ENCODE data around the gene PARP4.
"Not testable (repeated sequence)": the region's sequence is repeated elsewhere in the genome, so short reads cannot be mapped to it uniquely, and the experiment has no call there.

PARP4 gene

DNA sequence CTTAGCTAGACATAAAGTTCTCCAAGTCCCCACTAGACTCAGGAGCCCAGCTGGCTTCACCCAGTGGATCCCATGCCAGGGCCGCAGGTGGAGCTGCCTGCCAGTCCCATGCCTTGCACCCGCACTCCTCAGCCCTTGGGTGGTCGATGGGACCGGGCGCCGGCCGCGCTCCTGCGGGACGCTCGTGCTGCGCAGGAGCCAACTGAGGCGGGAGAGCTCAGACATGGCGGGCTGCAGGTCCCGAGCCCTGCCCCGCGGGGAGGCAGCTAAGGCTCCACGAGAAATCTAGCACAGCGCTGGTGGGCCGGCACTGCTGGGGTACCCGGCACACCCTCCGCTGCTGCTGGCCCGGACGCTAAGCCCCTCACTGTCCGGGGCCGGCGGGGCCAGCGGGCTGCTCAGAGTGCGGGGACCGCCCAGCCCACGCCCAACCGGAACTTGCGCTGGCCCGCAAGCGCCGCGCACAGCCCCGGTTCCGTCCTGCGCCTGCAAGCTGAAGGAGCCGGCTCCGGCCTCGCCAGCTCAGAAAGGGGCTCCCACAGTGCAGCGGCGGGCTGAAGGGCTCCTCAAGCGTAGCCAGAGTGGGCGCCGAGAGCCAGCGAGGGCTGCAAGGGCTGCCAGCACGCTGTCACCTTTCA, 5.8 kb downstream of the PARP4 start:
- H3K4me2 ChIP-seq, result no peak overlapping the region
- H3K9me3 ChIP-seq, result peaks cover 20% of the 10 kb centered on the region
- H3K4me3 ChIP-seq, result no peak overlapping the region
- no peaks in the 10 kb centered on the region for H3K27me3 ChIP-seq
- no peak overlapping the region for H3K9ac ChIP-seq
- H4K20me1 ChIP-seq, result peaks cover 90% of the 10 kb centered on the region
- no peak overlapping the region for H3K27ac ChIP-seq
- TF ChIP-seq Cebpa-rat (IDR thresholded peaks at IDR 0.05), result no peak
- H3K36me3 ChIP-seq, result peaks cover 55% of the 10 kb centered on the region
- peaks cover 14% of the 10 kb centered on the region for H3K4me1 ChIP-seq

DNA sequence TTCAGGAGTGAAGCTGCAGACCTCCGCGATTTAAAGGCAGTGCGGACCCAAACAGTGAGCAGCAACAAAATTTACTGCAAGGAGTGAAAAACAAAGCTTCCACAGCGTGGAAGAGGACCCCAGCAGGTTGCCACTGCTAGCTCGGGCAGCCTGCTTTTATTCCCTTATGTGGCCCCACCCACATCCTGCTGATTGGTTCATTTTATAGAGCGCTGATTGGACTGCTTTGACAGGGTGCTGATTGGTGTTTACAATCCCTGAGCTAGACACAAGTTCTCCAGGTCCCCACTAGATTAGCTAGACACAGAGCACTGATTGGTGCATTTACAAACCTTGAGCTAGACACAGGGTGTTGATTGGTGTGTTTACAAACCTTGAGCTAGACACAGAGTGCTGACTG, 6.3 kb downstream of the PARP4 start:
- not testable (repeated sequence) for H3K27ac ChIP-seq, H3K9ac ChIP-seq, H3K4me3 ChIP-seq, H3K27me3 ChIP-seq, H3K4me2 ChIP-seq
- H4K20me1 ChIP-seq, result peaks cover 86% of the 10 kb centered on the region
- H3K9me3 ChIP-seq, result peaks cover 20% of the 10 kb centered on the region
- peaks cover 13% of the 10 kb centered on the region for H3K4me1 ChIP-seq
- H3K36me3 ChIP-seq, result peaks cover 59% of the 10 kb centered on the region

- H3K9ac ChIP-seq, result no peak overlapping the region
- no peak overlapping the region for H3K27ac ChIP-seq
- H4K20me1 ChIP-seq, result peaks cover 85% of the 10 kb centered on the region
- H3K4me3 ChIP-seq, result no peak overlapping the region
- peaks cover 20% of the 10 kb centered on the region for H3K9me3 ChIP-seq
- H3K27me3 ChIP-seq, result no peaks in the 10 kb centered on the region
- no peak for TF ChIP-seq Cebpa-rat (IDR thresholded peaks at IDR 0.05)
- peaks cover 8% of the 10 kb centered on the region for H3K4me1 ChIP-seq
- H3K36me3 ChIP-seq, result peaks cover 64% of the 10 kb centered on the region
- H3K4me2 ChIP-seq, result no peak overlapping the region
Measured at GRCh38 chr13:24505756-24506155, 6.8 kb downstream of the PARP4 start.

- H3K9ac ChIP-seq, result no peak overlapping the region
- H3K9me3 ChIP-seq, result peaks cover 20% of the 10 kb centered on the region
- no peaks in the 10 kb centered on the region for H3K27me3 ChIP-seq
- H3K27ac ChIP-seq, result no peak overlapping the region
- TF ChIP-seq Cebpa-rat (IDR thresholded peaks at IDR 0.05), result no peak
- no peak overlapping the region for H3K4me2 ChIP-seq
- H3K36me3 ChIP-seq, result peaks cover 69% of the 10 kb centered on the region
- no peak overlapping the region for H3K4me3 ChIP-seq
- H3K4me1 ChIP-seq, result peaks cover 3% of the 10 kb centered on the region
- peaks cover 85% of the 10 kb centered on the region for H4K20me1 ChIP-seq
Measured at GRCh38 chr13:24505256-24505655, 7.3 kb downstream of the PARP4 start.

DNA sequence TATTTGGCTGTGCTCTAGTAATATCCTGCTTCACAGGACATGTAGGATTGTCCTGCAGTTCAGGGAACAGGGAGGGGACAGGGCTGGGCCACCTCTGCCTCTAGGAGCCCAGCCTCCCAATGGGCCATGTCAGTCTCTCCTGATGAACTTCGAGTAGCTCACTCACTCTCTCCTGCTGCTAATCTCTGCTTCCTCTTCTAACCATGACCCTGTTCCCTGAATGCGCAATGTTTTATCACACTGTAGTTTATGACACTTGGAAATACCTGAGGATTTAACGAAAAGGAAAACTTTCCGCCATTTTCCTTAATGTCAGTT, 9.2 kb downstream of the PARP4 start:
- TF ChIP-seq Cebpa-rat (IDR thresholded peaks at IDR 0.05), result no peak
- Histone ChIP-seq H3K4me1 (no peaks in the 10 kb centered on the region), H3K36me3 (peaks cover 73% of the 10 kb centered on the region), H3K9me3 (peaks cover 20% of the 10 kb centered on the region), H3K4me3 (no peak overlapping the region), H3K27ac (no peak overlapping the region), H4K20me1 (peaks cover 75% of the 10 kb centered on the region), H3K4me2 (no peak overlapping the region), H3K27me3 (no peaks in the 10 kb centered on the region), H3K9ac (no peak overlapping the region)

GRCh38 chr13:24502533-24503378, 9.8 kb downstream of the PARP4 start:
- no peak overlapping the region for H3K4me2 ChIP-seq
- no peaks in the 10 kb centered on the region for H3K4me1 ChIP-seq
- H3K27ac ChIP-seq, result no peak overlapping the region
- no peak overlapping the region for H3K4me3 ChIP-seq
- peaks cover 73% of the 10 kb centered on the region for H3K36me3 ChIP-seq
- peaks cover 69% of the 10 kb centered on the region for H4K20me1 ChIP-seq
- H3K9ac ChIP-seq, result no peak overlapping the region
- peaks cover 20% of the 10 kb centered on the region for H3K9me3 ChIP-seq
- H3K27me3 ChIP-seq, result no peaks in the 10 kb centered on the region
- no peak for TF ChIP-seq Cebpa-rat (IDR thresholded peaks at IDR 0.05)

DNA sequence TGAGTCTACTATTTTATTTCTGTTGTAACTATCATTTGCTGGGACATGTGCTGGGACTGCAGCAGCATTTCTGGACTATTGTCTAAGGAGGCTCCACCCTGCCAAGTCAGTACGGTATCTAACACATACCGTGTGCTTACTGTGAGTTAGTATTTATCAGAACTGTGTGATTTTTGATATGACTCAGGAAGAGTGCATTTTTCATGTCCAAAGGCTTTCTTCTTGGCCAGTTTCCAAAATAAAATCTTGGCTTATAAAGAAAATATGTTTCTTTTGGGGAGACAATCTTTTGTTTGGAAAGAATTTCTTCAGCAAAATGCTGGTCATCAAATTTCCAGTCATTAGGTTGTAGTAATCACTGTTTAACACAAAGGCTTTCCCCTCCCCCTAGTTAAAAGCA, 11.6 kb downstream of the PARP4 start:
- H3K27ac ChIP-seq, result no peak overlapping the region
- peaks cover 52% of the 10 kb centered on the region for H4K20me1 ChIP-seq
- H3K27me3 ChIP-seq, result no peaks in the 10 kb centered on the region
- H3K36me3 ChIP-seq, result peaks cover 73% of the 10 kb centered on the region
- TF ChIP-seq Cebpa-rat (IDR thresholded peaks at IDR 0.05), result no peak
- H3K4me3 ChIP-seq, result no peak overlapping the region
- H3K9me3 ChIP-seq, result peaks cover 4% of the 10 kb centered on the region
- no peak overlapping the region for H3K4me2 ChIP-seq
- H3K9ac ChIP-seq, result no peak overlapping the region
- no peaks in the 10 kb centered on the region for H3K4me1 ChIP-seq

DNA sequence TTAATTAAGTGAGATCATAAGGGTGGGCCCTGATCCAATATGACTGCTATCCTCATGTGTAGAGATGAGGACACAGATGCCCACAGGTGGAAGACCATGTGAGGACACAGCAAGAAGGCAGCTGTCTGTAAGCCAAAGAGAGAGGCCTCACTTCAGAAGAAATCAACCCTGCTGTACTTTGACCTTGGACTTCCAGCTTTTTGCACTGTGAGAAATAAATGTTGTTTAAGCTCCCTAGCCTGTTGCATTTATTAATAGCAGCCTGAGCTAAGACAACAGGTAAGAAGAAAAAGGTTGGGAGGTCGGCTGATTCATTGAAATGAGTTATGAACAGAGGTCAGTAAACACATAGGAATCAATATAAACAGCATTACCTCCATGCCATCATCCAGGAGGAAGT, 14.8 kb downstream of the PARP4 start:
- no peaks in the 10 kb centered on the region for H3K4me1 ChIP-seq

GRCh38 chr13:24496295-24496694, 16.3 kb downstream of the PARP4 start:
- H3K4me1 ChIP-seq, H3K27ac ChIP-seq, H3K9me3 ChIP-seq, H3K4me2 ChIP-seq, H3K4me3 ChIP-seq, H3K9ac ChIP-seq, H3K27me3 ChIP-seq: not testable (repeated sequence)
- Histone ChIP-seq H3K36me3 (peaks cover 92% of the 10 kb centered on the region), H4K20me1 (peaks cover 13% of the 10 kb centered on the region; the same call in 1 of the 2 replicates)

More for the DNA sequence above, 14.8 kb downstream of the PARP4 start:
- H3K4me3 ChIP-seq, result no peak overlapping the region
- H3K36me3 ChIP-seq, result peaks cover 88% of the 10 kb centered on the region
- H4K20me1 ChIP-seq, result peaks cover 21% of the 10 kb centered on the region
- H3K27me3 ChIP-seq, result no peaks in the 10 kb centered on the region
- H3K9me3 ChIP-seq, result no peaks in the 10 kb centered on the region
- H3K4me2 ChIP-seq, result no peak overlapping the region
- no peak for TF ChIP-seq Cebpa-rat (IDR thresholded peaks at IDR 0.05)
- H3K27ac ChIP-seq, result no peak overlapping the region
- H3K9ac ChIP-seq, result no peak overlapping the region

GRCh38 chr13:24495151-24495729, 17.3 kb downstream of the PARP4 start:
- no peaks in the 10 kb centered on the region for H3K9me3 ChIP-seq
- TF ChIP-seq Cebpa-rat (IDR thresholded peaks at IDR 0.05), result no peak
- no peak overlapping the region for H3K4me2 ChIP-seq
- 0 out of 2 replicates have a peak, but pooled peaks cover 5% of the 10 kb centered on the region for H4K20me1 ChIP-seq
- no peak overlapping the region for H3K4me3 ChIP-seq
- H3K27me3 ChIP-seq, result no peaks in the 10 kb centered on the region
- peaks cover 92% of the 10 kb centered on the region for H3K36me3 ChIP-seq
- H3K9ac ChIP-seq, result no peak overlapping the region
- no peaks in the 10 kb centered on the region for H3K4me1 ChIP-seq
- H3K27ac ChIP-seq, result no peak overlapping the region
